Upper lobe of left lung (tissue), 6 donors: ENCODE measurements around the gene KLC3. TPM values are rescaled to one million over a fixed set of nuclear protein-coding genes. Genes with fewer than 3 reads are reported as not detected.
A peak's percentile ranks its signal among the peaks of the same experiment; 100 is the strongest.

ENCODE experiments used
- ATAC-seq, 2 donors: fragments of 200-7000 bp; cut with Tn5 transposase; one replicate each; pipeline ENCODE4 v1.9.1; 2022; ENCODE audit warnings: mild to moderate bottlenecking in 2 of 2, moderate library complexity in 2 of 2; ENCODE audit not compliant: low FRiP score in 2 of 2
- DNase-seq, 2 donors: peaks; one replicate each; pipeline ENCODE4 v3.0.0-alpha.2; 2019 to 2020
- H3K27ac ChIP-seq, 4 donors: fragments of 200-600 bp; sonication (generic); one replicate each; pipeline ENCODE4 v1.5.1; 2016 to 2019
- H3K27me3 ChIP-seq, 4 donors: fragments of 200-600 bp; sonication (generic); one replicate each; pipeline ENCODE4 v1.5.1; 2017 to 2019
- H3K36me3 ChIP-seq, 4 donors: fragments of 200-600 bp; sonication (generic); one replicate each; pipeline ENCODE4 v1.5.1; 2016 to 2019
- H3K4me1 ChIP-seq, 4 donors: fragments of 200-600 bp; sonication (generic); one replicate each; pipeline ENCODE4 v1.5.1; 2018 to 2019
- H3K4me3 ChIP-seq, 4 donors: fragments of 200-600 bp; sonication (generic); one replicate each; pipeline ENCODE4 v1.5.1; 2017 to 2019; ENCODE audit warnings: mild to moderate bottlenecking in 2 of 4, moderate library complexity in 1 of 4
- H3K9me3 ChIP-seq, 4 donors: fragments of 200-600 bp; sonication (generic); one replicate each; pipeline ENCODE4 v1.5.1; 2018 to 2019
- CTCF ChIP-seq, 6 experiments: fragments of 450-650 bp in 4 of 6; fragments of 200-600 bp in 2 of 6; sonication (generic) in 2 of 6; IDR thresholded peaks; one replicate each; pipeline ENCODE4 v1.5.1; 2016 to 2019; ENCODE audit warnings: antibody characterized with exemption in 6 of 6
- EP300 ChIP-seq, 4 donors: sonication (generic); formaldehyde crosslinking; IDR thresholded peaks; one replicate each; pipeline ENCODE4 v1.5.1; 2017; ENCODE audit warnings: antibody characterized with exemption in 4 of 4, control low read depth in 2 of 4
- POLR2A ChIP-seq, 4 donors: fragments of 450-650 bp; IDR thresholded peaks; one replicate each; pipeline ENCODE4 v1.5.1; 2016 to 2017; ENCODE audit warnings: antibody characterized with exemption in 4 of 4, mild to moderate bottlenecking in 2 of 4
- POLR2AphosphoS5 ChIP-seq, 2 donors: sonication (generic); formaldehyde crosslinking; IDR thresholded peaks; one replicate each; pipeline ENCODE4 v1.5.1; 2017; ENCODE audit warnings: antibody characterized with exemption in 2 of 2
- WGBS, 2 donors: methylation state at CpG; one replicate each; pipeline ENCODE4 v1.1.5; 2017 to 2018; 5-methylcytosine and 5-hydroxymethylcytosine counted together
- total RNA-seq, 6 donors: library from RNA; depleted of rRNA in 4 of 6; stranded (reverse); fragments of >200 nt in 4 of 6; gene quantifications; one replicate each; pipeline versions ENCODE4 v1.1.0 to v1.2.1, GENCODE V29; 2016 to 2021
- donor health status: DM: no; HTN: no; CAD: no; lungs with moderate emphysema.
- donor health status: DM: no; HTN: yes; CAD: no; lungs with severe emphysema.

KLC3 gene
- 1 to 10 TPM; 2.4 to 9.5 (median 3.9) TPM for total RNA-seq

DNA sequence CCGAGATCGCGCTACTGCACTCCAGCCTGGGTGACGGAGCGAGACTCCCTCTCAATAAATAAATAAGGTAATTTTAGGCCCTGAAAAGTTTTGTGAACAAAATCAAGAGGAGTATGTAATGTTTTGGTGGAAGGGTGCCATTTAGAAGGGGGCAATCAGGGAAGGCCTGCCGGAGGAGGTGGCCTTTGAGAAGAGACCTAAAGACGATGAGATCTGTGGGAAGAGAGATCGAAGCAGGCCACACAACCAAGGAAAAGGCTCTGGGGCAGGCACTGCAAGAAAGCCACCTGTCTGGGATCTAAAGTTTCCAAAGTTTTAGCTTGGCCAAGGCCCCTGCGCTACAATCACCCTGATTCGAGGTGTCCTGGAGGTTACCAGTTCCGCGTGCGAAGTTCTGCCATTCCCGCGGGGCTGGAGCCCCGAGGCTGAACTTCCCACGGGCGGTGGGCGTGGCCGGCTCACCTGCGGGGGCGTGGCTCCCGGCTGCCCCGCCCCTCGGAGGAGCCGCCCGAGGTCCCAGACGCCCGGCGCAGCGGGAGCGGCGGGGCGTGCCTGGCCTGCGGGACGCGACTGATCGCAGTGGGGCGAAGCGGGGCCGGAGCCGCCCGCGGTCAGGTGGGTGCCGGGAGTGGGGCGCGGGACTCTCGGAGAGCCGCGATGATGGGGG lies at the start of gene KLC3:
TSS of gene KLC3 (plus strand) at position 519 of the 667 bp plus-strand sequence. CDS start 4,792 bp downstream, outside the sequence.
- peaks cover 8 to 16% (median 12%) of the 10 kb centered on the region in 4 donors for H3K4me1 ChIP-seq
- no peaks in the 10 kb centered on the region for H3K9me3 ChIP-seq
- no peak for TF ChIP-seq POLR2A (IDR thresholded peaks at IDR 0.05)
- TF ChIP-seq CTCF (IDR thresholded peaks at IDR 0.05): no peak
- no peak for TF ChIP-seq EP300 (IDR thresholded peaks at IDR 0.05)
- no peak for TF ChIP-seq POLR2AphosphoS5 (IDR thresholded peaks at IDR 0.05)
- H3K4me3 ChIP-seq: peak within 1 kb of the TSS in 3 of 4 donors; percentile 45 to 54 (median 52)
- peaks cover 0 to 9% (median 8%) of the 10 kb centered on the region in 4 donors for H3K27me3 ChIP-seq
- DNase-seq (peak; percentile 60 to 92), ATAC-seq (peak; percentile 38 to 54)
- 53 to 59% methylated on average over 8 to 10 of the region's 50 CpGs for WGBS, 2 donors
- H3K27ac ChIP-seq: no peak within 1 kb of the TSS
- no peaks in the 10 kb centered on the region for H3K36me3 ChIP-seq

DNA sequence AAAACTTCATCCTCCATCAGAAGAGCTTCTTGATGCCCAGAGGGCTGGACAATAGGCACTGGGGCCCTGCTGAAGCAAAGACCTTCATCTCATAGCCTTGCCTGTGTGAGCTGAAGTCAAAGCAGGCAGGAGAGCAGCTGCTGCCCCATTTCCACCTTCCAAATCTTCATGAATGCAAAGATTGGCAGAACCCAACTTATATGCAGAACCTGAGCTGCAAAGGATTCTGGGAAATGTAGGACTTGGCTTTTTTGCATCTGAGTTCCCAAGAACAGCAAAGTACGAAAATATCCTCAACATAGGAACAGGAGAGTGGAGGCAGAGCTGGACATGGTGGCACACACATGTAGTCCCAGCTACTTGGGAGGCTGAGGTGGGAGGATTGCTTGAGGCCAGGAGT lies 48.7 kb upstream of the KLC3 start:
- ATAC-seq (no peak), DNase-seq (no peak)
- Histone ChIP-seq H3K36me3 (peaks cover 0 to 70% (median 31%) of the 10 kb centered on the region in 4 donors), H3K4me3 (no peak overlapping the region), H3K4me1 (no peaks in the 10 kb centered on the region), H3K9me3 (no peaks in the 10 kb centered on the region), H3K27me3 (no peaks in the 10 kb centered on the region), H3K27ac (no peak overlapping the region)
- 94% methylated on average over 1 of the region's 1 CpG for WGBS, 2 donors
- TF ChIP-seq POLR2AphosphoS5 (IDR thresholded peaks at IDR 0.05): no peak
- TF ChIP-seq POLR2A (IDR thresholded peaks at IDR 0.05): no peak

DNA sequence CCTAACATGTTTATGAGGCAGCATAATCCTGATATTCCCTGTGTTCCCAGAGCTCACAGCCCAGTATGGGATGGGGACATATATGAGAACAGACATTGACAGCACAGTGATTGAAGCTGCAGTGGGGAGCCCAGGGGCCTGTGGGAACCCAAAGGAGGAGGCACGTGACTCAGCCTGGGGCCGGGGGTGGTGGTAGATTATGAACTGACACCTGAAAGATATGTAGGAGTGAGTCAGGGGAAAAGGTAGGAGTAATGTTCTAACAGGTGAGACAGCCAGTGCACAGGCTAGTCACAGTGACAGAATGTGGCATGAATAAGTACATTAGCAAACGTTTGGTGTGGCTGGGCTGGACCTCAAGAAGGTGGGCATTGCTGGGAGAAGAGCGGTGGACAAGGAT lies 46.9 kb upstream of the KLC3 start:
- no peak for ATAC-seq
- no peaks in the 10 kb centered on the region for H3K9me3 ChIP-seq
- TF ChIP-seq POLR2A (IDR thresholded peaks at IDR 0.05) (no peak), POLR2AphosphoS5 (IDR thresholded peaks at IDR 0.05) (no peak), EP300 (IDR thresholded peaks at IDR 0.05) (no peak), CTCF (IDR thresholded peaks at IDR 0.05) (no peak)
- no peaks in the 10 kb centered on the region for H3K27me3 ChIP-seq
- DNase-seq: no peak
- no peak overlapping the region for H3K27ac ChIP-seq
- H3K4me3 ChIP-seq: no peak overlapping the region
- whole genome bisulfite sequencing, 2 donors: 93 to 96% methylated on average over 4 of the region's 4 CpGs
- no peaks in the 10 kb centered on the region for H3K4me1 ChIP-seq
- H3K36me3 ChIP-seq: peaks cover 0 to 68% (median 31%) of the 10 kb centered on the region in 4 donors

DNA sequence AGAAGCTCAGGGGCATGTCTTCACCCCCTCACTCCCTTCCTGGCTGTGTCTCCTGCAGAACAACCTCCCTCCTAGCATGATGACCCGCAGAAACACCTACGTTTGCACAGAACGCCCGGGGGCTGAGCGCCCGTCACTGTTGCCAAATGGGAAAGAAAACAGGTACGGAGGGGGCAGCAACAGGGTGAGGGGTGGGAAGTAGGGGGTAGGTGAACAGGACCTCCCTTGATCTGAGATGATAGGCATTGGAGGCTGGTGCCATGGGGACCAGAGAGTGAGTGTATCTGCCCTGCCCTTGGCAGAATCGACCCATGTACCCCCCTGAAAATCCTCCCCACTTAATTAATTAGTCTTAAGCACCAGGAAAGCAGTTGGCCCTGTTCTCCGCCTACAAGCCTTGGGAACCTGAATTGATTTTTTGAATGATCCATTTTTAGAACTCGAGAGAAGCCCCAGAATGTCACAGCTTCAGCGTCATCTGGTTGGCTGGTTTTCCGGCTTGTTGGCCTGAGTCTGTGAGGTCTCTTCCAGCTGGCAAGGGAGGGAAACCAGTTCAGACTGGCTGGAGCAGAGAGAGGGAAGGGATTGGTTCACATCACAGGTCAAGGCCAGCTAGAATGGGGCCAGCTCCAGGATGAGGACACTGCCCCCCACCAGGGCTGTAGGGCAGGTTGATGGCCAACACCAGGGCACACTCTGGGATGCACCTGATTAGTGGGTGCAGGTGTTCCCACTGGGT lies 46.1 kb upstream of the KLC3 start:
- WGBS, 2 donors: 88 to 91% methylated on average over 12 of the region's 12 CpGs
- Histone ChIP-seq H3K9me3 (no peaks in the 10 kb centered on the region), H3K27ac (no peak overlapping the region), H3K27me3 (no peaks in the 10 kb centered on the region), H3K4me1 (no peaks in the 10 kb centered on the region), H3K36me3 (peaks cover 0 to 67% (median 31%) of the 10 kb centered on the region in 4 donors), H3K4me3 (no peak overlapping the region)
- TF ChIP-seq EP300 (IDR thresholded peaks at IDR 0.05) (no peak), CTCF (IDR thresholded peaks at IDR 0.05) (no peak), POLR2AphosphoS5 (IDR thresholded peaks at IDR 0.05) (no peak), POLR2A (IDR thresholded peaks at IDR 0.05) (no peak)
- ATAC-seq (no peak), DNase-seq (no peak)

DNA sequence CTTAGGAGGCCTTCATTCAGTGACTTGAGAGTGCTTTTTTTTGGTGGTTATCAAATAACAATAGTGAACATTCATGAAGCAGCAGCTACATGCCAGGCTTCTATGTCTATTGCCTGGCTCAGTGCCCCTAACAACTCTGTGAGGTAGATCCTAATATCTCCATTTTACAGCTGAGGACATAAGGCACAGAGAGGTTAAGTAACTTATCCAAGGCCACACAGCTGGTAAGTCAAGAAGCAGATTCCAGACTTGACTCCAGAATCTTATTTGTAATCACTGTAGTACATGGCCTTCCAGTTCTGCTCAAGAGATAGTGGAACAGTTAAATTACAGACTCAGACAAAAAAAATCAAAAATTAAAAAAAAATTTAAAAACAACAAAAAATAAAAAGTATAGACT lies 44.7 kb upstream of the KLC3 start:
- no peak for DNase-seq
- no peaks in the 10 kb centered on the region for H3K4me1 ChIP-seq
- ATAC-seq: no peak
- no peak overlapping the region for H3K27ac ChIP-seq
- H3K4me3 ChIP-seq: no peak overlapping the region
- no peak for TF ChIP-seq POLR2AphosphoS5 (IDR thresholded peaks at IDR 0.05)
- no peak for TF ChIP-seq POLR2A (IDR thresholded peaks at IDR 0.05)
- TF ChIP-seq EP300 (IDR thresholded peaks at IDR 0.05): no peak
- TF ChIP-seq CTCF (IDR thresholded peaks at IDR 0.05): no peak
- peaks cover 0 to 67% (median 26%) of the 10 kb centered on the region in 4 donors for H3K36me3 ChIP-seq
- H3K9me3 ChIP-seq: no peaks in the 10 kb centered on the region
- H3K27me3 ChIP-seq: no peaks in the 10 kb centered on the region
